ENCODE measurements around the gene WNT2B.
"Not testable (repeated sequence)": the region's sequence is repeated elsewhere in the genome, so short reads cannot be mapped to it uniquely, and the experiment has no call there.

WNT2B gene

GRCh38 chr1:112487686-112488085 is 21.1 kb upstream of the WNT2B start:
- not testable (repeated sequence) for H3K4me3 ChIP-seq (ENCODE audit: low read length); H3K4me1 ChIP-seq (ENCODE audit: insufficient read depth, low read length); H3K27me3 ChIP-seq (ENCODE audit: insufficient read depth, low read length); H3K9me3 ChIP-seq (ENCODE audit: low read length); H3K36me3 ChIP-seq (ENCODE audit: insufficient read depth, low read length); H2AFZ ChIP-seq (ENCODE audit: low read depth, low read length)

- Histone ChIP-seq H3K4me1 (ENCODE audit: insufficient read depth, low read length) (no peaks in the 10 kb centered on the region), H3K27me3 (ENCODE audit: insufficient read depth, low read length) (no peaks in the 10 kb centered on the region), H3K4me3 (ENCODE audit: low read length) (no peak overlapping the region), H3K36me3 (ENCODE audit: insufficient read depth, low read length) (no peaks in the 10 kb centered on the region), H2AFZ (ENCODE audit: low read depth, low read length) (no peak overlapping the region), H3K9me3 (ENCODE audit: low read length) (no peaks in the 10 kb centered on the region)
Measured at GRCh38 chr1:112488141-112488540, 20.6 kb upstream of the WNT2B start.

- Histone ChIP-seq H3K4me3 (ENCODE audit: low read length) (no peak overlapping the region), H3K9me3 (ENCODE audit: low read length) (no peaks in the 10 kb centered on the region), H3K36me3 (ENCODE audit: insufficient read depth, low read length) (no peaks in the 10 kb centered on the region)
Measured at GRCh38 chr1:112492076-112492475, 16.7 kb upstream of the WNT2B start.

GRCh38 chr1:112493351-112493750 is 15.4 kb upstream of the WNT2B start:
- no peak overlapping the region for H3K4me3 ChIP-seq (ENCODE audit: low read length)
- H3K9me3 ChIP-seq (ENCODE audit: low read length) = no peaks in the 10 kb centered on the region
- no peak overlapping the region for H2AFZ ChIP-seq (ENCODE audit: low read depth, low read length)
- H3K36me3 ChIP-seq (ENCODE audit: insufficient read depth, low read length) = no peaks in the 10 kb centered on the region
- no peaks in the 10 kb centered on the region for H3K4me1 ChIP-seq (ENCODE audit: insufficient read depth, low read length)
- no peaks in the 10 kb centered on the region for H3K27me3 ChIP-seq (ENCODE audit: insufficient read depth, low read length)

More at GRCh38 chr1:112492076-112492475, 16.7 kb upstream of the WNT2B start:
- no peak overlapping the region for H2AFZ ChIP-seq (ENCODE audit: low read depth, low read length)
- H3K27me3 ChIP-seq (ENCODE audit: insufficient read depth, low read length) = no peaks in the 10 kb centered on the region
- H3K4me1 ChIP-seq (ENCODE audit: insufficient read depth, low read length) = no peaks in the 10 kb centered on the region

GRCh38 chr1:112496290-112496689 is 12.5 kb upstream of the WNT2B start:
- Histone ChIP-seq H2AFZ (ENCODE audit: low read depth, low read length) (no peak overlapping the region), H3K4me3 (ENCODE audit: low read length) (no peak overlapping the region), H3K36me3 (ENCODE audit: insufficient read depth, low read length) (no peaks in the 10 kb centered on the region), H3K4me1 (ENCODE audit: insufficient read depth, low read length) (no peaks in the 10 kb centered on the region), H3K9me3 (ENCODE audit: low read length) (no peaks in the 10 kb centered on the region), H3K27me3 (ENCODE audit: insufficient read depth, low read length) (no peaks in the 10 kb centered on the region)

GRCh38 chr1:112501810-112502641 is 6.7 kb upstream of the WNT2B start:
- H3K4me1 ChIP-seq (ENCODE audit: insufficient read depth, low read length) = peaks cover 23% of the 10 kb centered on the region
- peaks cover 3% of the 10 kb centered on the region for H3K27me3 ChIP-seq (ENCODE audit: insufficient read depth, low read length)
- H3K36me3 ChIP-seq (ENCODE audit: insufficient read depth, low read length) = no peaks in the 10 kb centered on the region
- peak overlapping the region; percentile 92 for H2AFZ ChIP-seq (ENCODE audit: low read depth, low read length)
- peak overlapping the region; percentile 55 for H3K4me3 ChIP-seq (ENCODE audit: low read length)
- no peaks in the 10 kb centered on the region for H3K9me3 ChIP-seq (ENCODE audit: low read length)

GRCh38 chr1:112502826-112503225 is 5.9 kb upstream of the WNT2B start:
- Histone ChIP-seq H3K9me3 (ENCODE audit: low read length) (no peaks in the 10 kb centered on the region), H3K4me3 (ENCODE audit: low read length) (peak overlapping the region; percentile 55), H3K27me3 (ENCODE audit: insufficient read depth, low read length) (peaks cover 10% of the 10 kb centered on the region), H3K36me3 (ENCODE audit: insufficient read depth, low read length) (no peaks in the 10 kb centered on the region), H2AFZ (ENCODE audit: low read depth, low read length) (peak overlapping the region; percentile 92), H3K4me1 (ENCODE audit: insufficient read depth, low read length) (peaks cover 26% of the 10 kb centered on the region)

- H3K4me3 ChIP-seq (ENCODE audit: low read length) = no peak overlapping the region
- H2AFZ ChIP-seq (ENCODE audit: low read depth, low read length) = no peak overlapping the region
- H3K9me3 ChIP-seq (ENCODE audit: low read length) = no peaks in the 10 kb centered on the region
- H3K36me3 ChIP-seq (ENCODE audit: insufficient read depth, low read length) = no peaks in the 10 kb centered on the region
- H3K4me1 ChIP-seq (ENCODE audit: insufficient read depth, low read length) = peaks cover 32% of the 10 kb centered on the region
- peaks cover 10% of the 10 kb centered on the region for H3K27me3 ChIP-seq (ENCODE audit: insufficient read depth, low read length)
Measured at GRCh38 chr1:112504001-112504660, 4.6 kb upstream of the WNT2B start.

GRCh38 chr1:112504661-112505399 is 3.9 kb upstream of the WNT2B start:
- H3K27me3 ChIP-seq (ENCODE audit: insufficient read depth, low read length) = peaks cover 10% of the 10 kb centered on the region
- H3K4me3 ChIP-seq (ENCODE audit: low read length) = no peak overlapping the region
- peaks cover 32% of the 10 kb centered on the region for H3K4me1 ChIP-seq (ENCODE audit: insufficient read depth, low read length)
- no peaks in the 10 kb centered on the region for H3K9me3 ChIP-seq (ENCODE audit: low read length)
- no peaks in the 10 kb centered on the region for H3K36me3 ChIP-seq (ENCODE audit: insufficient read depth, low read length)
- H2AFZ ChIP-seq (ENCODE audit: low read depth, low read length) = no peak overlapping the region

- H3K27me3 ChIP-seq (ENCODE audit: insufficient read depth, low read length) = peaks cover 10% of the 10 kb centered on the region
- no peak overlapping the region for H3K4me3 ChIP-seq (ENCODE audit: low read length)
- no peaks in the 10 kb centered on the region for H3K36me3 ChIP-seq (ENCODE audit: insufficient read depth, low read length)
- H2AFZ ChIP-seq (ENCODE audit: low read depth, low read length) = no peak overlapping the region
- H3K9me3 ChIP-seq (ENCODE audit: low read length) = no peaks in the 10 kb centered on the region
- peaks cover 32% of the 10 kb centered on the region for H3K4me1 ChIP-seq (ENCODE audit: insufficient read depth, low read length)
Measured at GRCh38 chr1:112505400-112505785, 3.4 kb upstream of the WNT2B start.

- Histone ChIP-seq H3K27me3 (ENCODE audit: insufficient read depth, low read length) (peaks cover 10% of the 10 kb centered on the region), H3K36me3 (ENCODE audit: insufficient read depth, low read length) (no peaks in the 10 kb centered on the region), H3K4me3 (ENCODE audit: low read length) (no peak overlapping the region)
Measured at GRCh38 chr1:112505878-112506277, 2.9 kb upstream of the WNT2B start.

GRCh38 chr1:112506306-112506705 is 2.5 kb upstream of the WNT2B start:
- Histone ChIP-seq H3K4me1 (ENCODE audit: insufficient read depth, low read length) (peaks cover 32% of the 10 kb centered on the region), H3K27me3 (ENCODE audit: insufficient read depth, low read length) (peaks cover 10% of the 10 kb centered on the region), H3K9me3 (ENCODE audit: low read length) (no peaks in the 10 kb centered on the region), H3K36me3 (ENCODE audit: insufficient read depth, low read length) (no peaks in the 10 kb centered on the region), H3K4me3 (ENCODE audit: low read length) (no peak overlapping the region), H2AFZ (ENCODE audit: low read depth, low read length) (no peak overlapping the region)

More at GRCh38 chr1:112505878-112506277, 2.9 kb upstream of the WNT2B start:
- Histone ChIP-seq H3K4me1 (ENCODE audit: insufficient read depth, low read length) (peaks cover 32% of the 10 kb centered on the region), H3K9me3 (ENCODE audit: low read length) (no peaks in the 10 kb centered on the region), H2AFZ (ENCODE audit: low read depth, low read length) (no peak overlapping the region)

- H3K4me3 ChIP-seq (ENCODE audit: low read length) = no peak overlapping the region
- H2AFZ ChIP-seq (ENCODE audit: low read depth, low read length) = no peak overlapping the region
- H3K4me1 ChIP-seq (ENCODE audit: insufficient read depth, low read length) = peaks cover 30% of the 10 kb centered on the region
- peaks cover 10% of the 10 kb centered on the region for H3K27me3 ChIP-seq (ENCODE audit: insufficient read depth, low read length)
- no peaks in the 10 kb centered on the region for H3K36me3 ChIP-seq (ENCODE audit: insufficient read depth, low read length)
- no peaks in the 10 kb centered on the region for H3K9me3 ChIP-seq (ENCODE audit: low read length)
Measured at GRCh38 chr1:112506731-112507130, 2.0 kb upstream of the WNT2B start.

All from neuron (in vitro differentiated cells).